Fibroblast of peridontal ligament (primary cell): Measurements from ENCODE around the gene APOL1.
"Not testable (repeated sequence)": the region's sequence is repeated elsewhere in the genome, so short reads cannot be mapped to it uniquely, and the experiment has no call there.

ENCODE experiments used
- DNase-seq: peaks from one replicate; pipeline ENCODE4 v3.0.0-alpha.2; 2010; ENCODE audit errors: extremely low read depth

Gene APOL1

DNA sequence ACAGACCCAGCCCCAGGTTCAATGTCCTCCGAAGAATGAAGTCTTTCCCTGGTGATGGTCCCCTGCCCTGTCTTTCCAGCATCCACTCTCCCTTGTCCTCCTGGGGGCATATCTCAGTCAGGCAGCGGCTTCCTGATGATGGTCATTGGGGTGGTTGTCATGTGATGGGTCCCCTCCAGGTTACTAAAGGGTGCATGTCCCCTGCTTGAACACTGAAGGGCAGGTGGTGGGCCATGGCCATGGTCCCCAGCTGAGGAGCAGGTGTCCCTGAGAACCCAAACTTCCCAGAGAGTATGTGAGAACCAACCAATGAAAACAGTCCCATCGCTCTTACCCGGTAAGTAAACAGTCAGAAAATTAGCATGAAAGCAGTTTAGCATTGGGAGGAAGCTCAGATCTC, 14.1 kb downstream of the APOL1 start:
- DNase-seq: no peak

DNA sequence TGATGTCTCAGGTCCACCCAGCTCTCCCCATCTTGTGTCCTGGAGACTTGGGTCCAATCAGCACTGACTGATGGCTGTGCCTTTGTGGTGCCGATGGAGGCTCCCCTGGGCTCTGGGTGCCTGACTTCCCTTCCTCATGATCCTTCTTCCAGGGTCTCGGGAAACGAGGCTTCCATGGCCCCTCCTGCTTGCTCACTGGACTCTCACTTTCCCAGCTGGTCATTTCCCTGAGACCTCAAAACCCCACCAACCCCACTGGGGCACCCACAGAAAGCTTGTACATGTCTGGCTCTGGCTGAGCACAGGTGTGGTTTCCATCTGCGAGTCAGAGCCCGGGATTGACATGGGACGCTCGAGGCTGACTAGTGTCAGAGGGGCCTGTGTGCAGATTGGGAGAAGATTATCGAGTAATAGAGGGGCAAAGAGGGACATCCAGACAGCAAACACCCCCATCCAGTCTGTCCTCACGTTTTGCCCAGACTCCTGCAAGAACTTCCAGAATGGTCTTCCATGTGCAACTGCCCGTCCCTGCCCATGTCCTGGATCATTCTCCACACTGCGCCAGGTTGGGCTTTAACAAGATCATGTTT, 15.1 kb downstream of the APOL1 start:
- DNase-seq: no peak

- not testable (repeated sequence) for DNase-seq
Measured at GRCh38 chr22:36271231-36271630, 18.3 kb downstream of the APOL1 start.

GRCh38 chr22:36271951-36272350, 19.0 kb downstream of the APOL1 start:
- not testable (repeated sequence) for DNase-seq

GRCh38 chr22:36274531-36274930, 21.6 kb downstream of the APOL1 start:
- no peak for DNase-seq

DNA sequence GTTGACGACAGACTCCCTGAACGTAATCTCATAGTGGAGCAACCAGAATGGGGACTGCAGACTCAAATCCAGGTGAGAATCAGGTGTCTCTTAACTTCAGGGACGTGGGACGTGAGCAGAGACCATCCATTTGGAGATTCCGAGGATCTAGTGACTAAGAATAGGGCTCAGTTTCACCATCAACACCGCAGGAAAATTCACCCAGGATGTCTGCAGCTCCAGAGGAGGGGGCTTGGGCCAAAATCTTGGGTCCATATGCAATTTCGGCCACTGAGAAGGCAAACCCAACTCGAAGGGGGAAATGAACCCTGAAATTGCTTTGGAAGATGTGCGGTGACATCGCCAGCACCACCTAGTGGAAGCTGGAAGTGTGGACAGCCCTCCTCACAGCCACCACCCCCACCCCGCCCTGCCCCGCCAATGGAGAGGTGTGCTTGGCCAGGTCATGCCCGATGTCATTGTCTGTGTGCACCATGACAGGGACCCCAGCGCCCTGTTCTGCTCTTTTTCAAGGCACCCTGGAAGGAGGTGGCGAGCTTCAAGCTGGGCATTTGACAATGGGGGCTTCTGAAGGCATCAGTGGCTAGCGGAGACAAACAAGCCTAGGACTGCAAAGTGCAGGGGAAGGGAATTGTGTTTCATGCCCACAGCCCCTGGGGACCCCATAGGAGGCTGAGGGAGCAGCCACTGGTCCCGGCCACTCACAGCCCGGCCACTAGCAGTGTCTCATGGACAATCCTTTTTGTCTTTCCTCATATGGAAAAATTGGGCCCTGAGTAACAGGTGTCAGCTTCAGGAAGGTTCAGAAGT, 24.8 kb downstream of the APOL1 start:
- DNase-seq: peak; percentile 69

- no peak for DNase-seq
Measured at GRCh38 chr22:36279219-36279666, 26.3 kb downstream of the APOL1 start.

- DNase-seq: no peak
Measured at GRCh38 chr22:36280379-36280778, 27.4 kb downstream of the APOL1 start.

DNA sequence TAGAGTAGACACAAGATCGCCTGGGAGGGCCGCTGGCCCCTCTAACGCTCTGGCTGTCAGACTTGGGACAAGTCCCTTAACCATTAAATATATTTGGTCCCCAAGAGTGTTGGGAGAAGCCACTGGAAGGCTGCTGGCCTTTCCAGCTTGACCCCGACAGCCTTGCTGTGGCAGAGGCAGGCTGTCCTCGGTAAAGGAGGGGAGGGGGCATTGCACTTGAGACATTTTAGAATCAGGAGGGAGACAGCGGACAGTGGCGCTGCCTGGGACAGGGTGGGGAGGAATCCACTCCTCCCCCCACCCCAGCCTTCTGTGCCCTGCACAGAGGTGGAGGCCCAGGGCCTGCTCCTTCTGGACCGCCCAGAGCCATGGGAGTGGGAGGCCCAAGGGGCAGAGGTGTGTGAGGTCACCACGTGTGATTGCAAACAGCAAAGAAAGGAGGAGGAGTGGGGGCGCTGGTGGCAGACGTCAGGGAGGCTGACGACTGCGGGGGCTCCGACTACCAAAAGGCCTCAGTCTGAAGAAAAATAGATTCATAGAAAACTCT, 28.9 kb downstream of the APOL1 start:
- no peak for DNase-seq

DNA sequence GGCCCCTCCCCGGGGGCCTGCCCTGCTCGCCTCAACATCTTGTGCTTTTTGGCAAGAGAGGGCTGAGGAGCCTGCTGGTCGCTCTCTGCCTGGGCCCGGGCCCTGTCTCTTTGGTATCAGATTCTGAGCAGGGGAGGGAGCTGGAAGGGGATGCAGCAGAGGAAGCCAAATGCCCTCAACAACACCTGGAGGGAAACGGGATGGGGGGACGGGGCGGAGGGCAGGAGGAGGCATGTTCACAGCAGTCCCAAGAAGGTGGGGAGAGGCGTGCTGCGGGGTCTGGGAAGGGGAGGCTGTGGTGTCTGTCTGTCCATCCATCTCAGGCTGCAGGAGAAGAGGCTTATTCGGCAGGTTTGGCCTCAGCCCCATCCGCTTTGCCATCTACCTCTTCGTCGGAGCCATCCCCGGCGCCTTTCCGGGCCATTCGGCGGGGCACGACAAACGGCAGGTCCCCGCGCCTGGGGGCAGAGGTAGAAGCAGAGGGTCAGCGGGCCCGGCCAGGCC, 29.4 kb downstream of the APOL1 start:
- DNase-seq: no peak

GRCh38 chr22:36284171-36284571, 31.2 kb downstream of the APOL1 start:
- DNase-seq: no peak

GRCh38 chr22:36285017-36285416, 32.1 kb downstream of the APOL1 start:
- DNase-seq: no peak

DNA sequence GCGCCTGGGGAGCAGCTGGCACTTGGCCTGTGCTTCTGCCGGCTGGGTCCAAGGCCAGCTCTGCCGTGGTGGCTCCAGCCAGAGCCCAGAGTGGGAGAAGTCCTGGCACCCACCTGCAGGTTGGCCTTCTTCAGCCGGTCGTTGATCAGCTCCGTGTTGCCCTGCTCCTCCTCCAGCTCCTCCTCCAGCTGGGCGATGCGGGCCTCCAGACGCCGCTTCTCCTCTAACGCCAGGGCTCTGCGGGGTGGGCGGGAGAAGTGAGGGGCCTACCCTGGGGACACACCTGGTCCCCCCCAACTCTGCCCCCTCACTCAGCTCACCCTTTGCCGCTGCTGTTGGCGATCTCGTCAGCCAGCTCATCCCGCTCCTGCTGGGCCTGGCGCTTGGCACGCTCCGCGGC, 32.6 kb downstream of the APOL1 start:
- DNase-seq: no peak

DNA sequence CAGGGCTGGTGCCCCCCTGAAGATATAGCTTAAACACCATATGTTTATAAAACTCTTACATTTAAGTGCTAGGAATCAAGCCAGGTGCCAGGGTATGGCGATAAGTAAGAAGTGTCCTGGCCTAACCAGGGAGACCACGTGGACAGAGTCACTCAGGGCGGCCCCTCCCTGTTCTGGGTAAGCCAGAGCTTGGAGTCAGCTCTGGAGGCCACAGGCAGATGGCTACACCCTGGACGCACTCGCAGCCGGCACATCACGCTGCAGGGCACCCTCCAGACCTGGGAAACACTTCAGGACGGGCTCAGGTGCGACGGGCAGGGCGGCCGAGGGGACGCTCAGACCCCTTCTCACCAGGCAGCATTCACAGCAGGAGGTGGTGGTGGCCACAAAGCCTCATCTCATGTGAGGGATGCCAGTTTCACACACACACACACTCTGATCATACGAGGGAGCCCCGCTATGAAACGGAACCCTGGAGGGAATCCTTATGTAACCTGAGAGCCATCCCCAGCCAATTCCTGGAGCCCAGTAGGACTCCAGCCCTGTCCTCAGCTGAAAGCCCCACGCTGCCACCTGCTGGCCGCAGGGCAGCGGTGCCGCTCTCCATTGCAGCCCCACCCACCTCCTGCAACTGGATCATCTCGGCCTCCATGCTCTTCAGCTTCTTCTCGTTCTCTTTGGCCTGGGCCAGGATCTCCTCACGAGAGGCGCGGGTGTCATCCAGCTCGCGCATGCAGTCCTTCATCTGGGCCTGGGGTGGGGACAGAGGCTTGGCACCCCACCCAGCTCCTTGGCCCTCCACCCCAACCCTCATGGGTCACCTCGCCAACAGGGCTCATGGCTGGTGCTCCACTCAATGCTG, 33.4 kb downstream of the APOL1 start:
- DNase-seq: peak; percentile 75

GRCh38 chr22:36287881-36288515, 35.1 kb downstream of the APOL1 start:
- DNase-seq: no peak

DNA sequence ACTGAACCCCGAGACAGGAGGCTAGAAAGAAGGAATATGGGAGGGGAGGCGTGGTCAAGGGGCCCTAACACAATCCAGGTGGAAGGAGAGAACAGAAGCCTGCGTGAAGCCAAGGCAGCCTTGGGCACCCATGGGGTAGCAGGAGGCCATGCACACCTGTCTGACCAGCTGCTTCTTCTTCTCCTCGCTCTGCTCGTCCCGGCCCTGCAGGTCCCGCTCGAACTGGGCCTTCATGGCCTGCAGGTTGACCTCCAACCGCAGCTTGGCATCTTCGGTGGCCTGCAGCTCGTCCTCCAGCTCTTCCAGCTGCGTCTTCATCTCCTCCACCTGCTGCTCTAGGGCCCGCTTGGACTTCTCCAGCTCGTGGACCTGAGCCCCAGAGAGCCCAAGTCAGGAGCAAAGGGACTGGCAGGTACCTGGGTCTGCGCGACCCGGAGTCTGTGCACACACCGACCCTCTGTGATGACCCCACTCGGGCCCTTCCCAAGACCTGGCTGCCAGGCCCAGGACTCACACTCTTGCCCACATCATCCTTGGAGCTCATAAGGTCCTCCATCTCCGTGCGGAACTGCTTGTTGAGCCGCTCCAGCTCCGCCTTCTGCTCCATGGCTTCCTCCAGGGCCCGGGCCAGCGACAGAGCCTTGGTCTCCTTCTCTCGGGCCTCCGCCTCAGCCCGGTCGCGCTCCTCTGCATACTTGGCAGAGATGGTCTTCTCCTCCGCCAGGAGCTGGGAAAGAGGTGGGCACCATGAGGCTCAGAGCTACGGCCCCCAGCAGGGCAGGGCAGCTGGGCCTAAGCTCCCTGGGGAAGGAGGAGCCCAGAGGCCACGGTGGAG, 35.9 kb downstream of the APOL1 start:
- no peak for DNase-seq

DNA sequence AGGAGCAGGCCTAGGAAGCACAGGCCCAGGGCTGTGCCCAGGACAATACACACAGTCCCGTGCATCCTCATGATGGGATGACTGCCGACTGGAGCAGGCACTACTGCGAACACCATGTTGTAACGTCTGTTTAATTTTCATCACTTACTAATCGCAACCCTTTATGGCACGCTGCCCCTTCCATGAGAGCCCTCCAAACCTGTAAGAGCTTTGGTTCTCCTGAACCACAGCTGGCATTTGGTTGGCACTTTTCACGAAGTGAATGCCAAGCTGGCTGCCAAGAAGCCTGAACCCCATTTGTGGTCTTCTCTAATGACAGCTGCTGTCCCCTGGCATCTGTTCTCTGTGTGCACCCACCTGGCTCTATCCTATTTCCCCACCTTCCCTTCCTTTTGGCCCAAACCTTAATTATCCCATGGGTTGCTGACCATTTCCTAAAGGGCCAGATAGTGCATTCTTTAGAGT, 36.5 kb downstream of the APOL1 start:
- DNase-seq: no peak

DNA sequence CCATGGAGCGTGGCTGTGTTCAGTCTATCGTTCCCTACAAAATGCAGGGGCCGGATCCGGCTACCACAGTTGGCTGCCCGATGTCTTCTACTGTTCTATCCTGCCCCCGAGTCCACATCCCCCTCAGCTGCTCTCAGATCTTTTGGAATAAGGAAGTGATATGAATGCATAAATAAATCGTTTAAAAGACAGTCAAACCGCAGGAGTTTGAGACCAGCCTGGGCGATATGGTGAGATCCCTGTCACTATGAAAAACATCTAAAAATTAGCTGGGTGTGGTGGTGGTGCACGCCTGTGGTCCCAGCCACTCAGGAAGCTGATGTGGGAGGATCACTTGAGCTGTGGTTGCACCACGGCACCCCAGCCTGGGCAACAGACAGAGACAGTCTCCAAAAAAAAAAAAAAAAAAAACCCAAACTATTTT, 37.0 kb downstream of the APOL1 start:
- DNase-seq: not testable (repeated sequence)

- DNase-seq: not testable (repeated sequence)
Measured at GRCh38 chr22:36290391-36291075, 37.6 kb downstream of the APOL1 start.
